LoVo (cell line): ENCODE data around the gene NRXN3.

Source experiments
- DNase-seq: peaks from one replicate; pipeline ENCODE4 v3.0.0-alpha.2; 2016; ENCODE audit warnings: low spot score

NRXN3 gene

GRCh38 chr14:79229383-79229909 lies 1059.3 kb downstream of the NRXN3 start:
- DNase-seq: no peak

GRCh38 chr14:79242666-79243065 lies 1072.5 kb downstream of the NRXN3 start:
- no peak for DNase-seq

GRCh38 chr14:79246173-79246572 lies 1076.0 kb downstream of the NRXN3 start:
- DNase-seq: no peak

GRCh38 chr14:79248126-79248525 lies 1078.0 kb downstream of the NRXN3 start:
- DNase-seq: no peak

GRCh38 chr14:79248771-79249170 lies 1078.6 kb downstream of the NRXN3 start:
- DNase-seq: no peak

- no peak for DNase-seq
These were observed 1081.1 kb downstream of the NRXN3 start for GRCh38 chr14:79251278-79251677.

- no peak for DNase-seq
These were observed 1083.4 kb downstream of the NRXN3 start for GRCh38 chr14:79253576-79253975.

- no peak for DNase-seq
These were observed 1084.0 kb downstream of the NRXN3 start for GRCh38 chr14:79254069-79254775.

- DNase-seq: no peak
These were observed 1086.2 kb downstream of the NRXN3 start for GRCh38 chr14:79256380-79256779.

- DNase-seq: no peak
These were observed 1090.2 kb downstream of the NRXN3 start for GRCh38 chr14:79260406-79260805.

- no peak for DNase-seq
These were observed 1095.3 kb downstream of the NRXN3 start for GRCh38 chr14:79265366-79265946.

GRCh38 chr14:79270361-79270760 lies 1100.2 kb downstream of the NRXN3 start:
- DNase-seq: no peak

GRCh38 chr14:79271122-79271521 lies 1100.9 kb downstream of the NRXN3 start:
- DNase-seq: no peak

- no peak for DNase-seq
These were observed 1104.6 kb downstream of the NRXN3 start for GRCh38 chr14:79274641-79275291.

- no peak for DNase-seq
These were observed 1105.1 kb downstream of the NRXN3 start for GRCh38 chr14:79275292-79275655.

- no peak for DNase-seq
These were observed 1108.2 kb downstream of the NRXN3 start for GRCh38 chr14:79278286-79278797.

- peak; percentile 88 for DNase-seq
These were observed 1108.8 kb downstream of the NRXN3 start for GRCh38 chr14:79278798-79279644.

- peak; percentile 30 for DNase-seq
These were observed 1109.7 kb downstream of the NRXN3 start for GRCh38 chr14:79279645-79280597.

GRCh38 chr14:79281244-79282152 lies 1111.3 kb downstream of the NRXN3 start:
- DNase-seq: no peak

GRCh38 chr14:79284621-79285020 lies 1114.4 kb downstream of the NRXN3 start:
- no peak for DNase-seq
